Measurements from ENCODE around the gene ADH5. TPM values are rescaled to one million over a fixed set of nuclear protein-coding genes. Genes with fewer than 3 reads are reported as not detected.

ADH5 gene
- total RNA-seq (10 to 100 TPM; 75.6 to 80.5 TPM), polyA plus RNA-seq (100 to 1,000 TPM; 142 to 171 TPM)

GRCh38 chr4:99088481-99089365 lies at the start of gene ADH5:
ADH5 (minus strand) TSS chr4:99088788; CDS start chr4:99088700, 88 bp downstream.
- peaks cover 19 to 33% of the 10 kb centered on the region in 2 donors for H3K36me3 Mint-ChIP-seq
- POLR2A ChIA-PET (ENCODE audit: partially characterized antibody) = interaction anchor here (0.7 to 3.7 kb wide), 20 partner anchors 9 to 946 kb away, joined by 3 to 80 read pairs (median 8); partner anchors contain the start of genes DNAJB14, EIF4E, METAP1 and RAP1GDS1
- intact Hi-C loops (cut with micrococcal nuclease) = loop anchor here (1.0 kb wide), 7 partner anchors 32 to 945 kb away; partner anchors contain the start of genes METAP1, STPG2 and TRMT10A

GRCh38 chr4:99136329-99136728 lies 47.7 kb upstream of the ADH5 start:
- Mint-ChIP-seq H3K4me3 (no peak overlapping the region), H3K4me1 (no peaks in the 10 kb centered on the region), H3K27me3 (peaks cover 0 to 2% of the 10 kb centered on the region in 2 donors), H3K9me3 (no peaks in the 10 kb centered on the region), H3K36me3 (no peaks in the 10 kb centered on the region), H3K27ac (no peak overlapping the region)
- DNase-seq = no peak
- Histone ChIP-seq H3K4me1 (ENCODE audit: insufficient read depth, low read length) (no peaks in the 10 kb centered on the region), H3K9me3 (ENCODE audit: control insufficient read depth in 1 of 2, low read length in 2 of 2) (no peaks in the 10 kb centered on the region), H3K27ac (ENCODE audit: low read depth, low read length) (no peak overlapping the region), H3K36me3 (ENCODE audit: insufficient read depth, low read length) (no peaks in the 10 kb centered on the region), H3K27me3 (ENCODE audit: insufficient read depth, low read length) (no peaks in the 10 kb centered on the region), H3K4me3 (ENCODE audit: low read length in 2 of 2) (no peak overlapping the region)
- ChIA-PET CTCF (ENCODE audit: partially characterized antibody) (no interaction called here), POLR2A (ENCODE audit: partially characterized antibody) (no interaction called here)
- intact Hi-C loops (cut with micrococcal nuclease) = no loop called here

More at GRCh38 chr4:99088481-99089365, at the start of gene ADH5:
- Mint-ChIP-seq H3K27me3 (no peaks in the 10 kb centered on the region), H3K27ac (peak within 1 kb of the TSS; percentile 89 to 99 (median 98)), H3K9me3 (no peaks in the 10 kb centered on the region), H3K4me3 (peak within 1 kb of the TSS; percentile 92 to 99 (median 98)), H3K4me1 (peaks cover 35 to 71% (median 54%) of the 10 kb centered on the region in 4 donors)
- Histone ChIP-seq H3K4me1 (ENCODE audit: insufficient read depth, low read length) (peaks cover 39% of the 10 kb centered on the region), H3K27ac (ENCODE audit: low read depth, low read length) (peak within 1 kb of the TSS; percentile 77), H3K9me3 (ENCODE audit: control insufficient read depth in 1 of 2, low read length in 2 of 2) (no peaks in the 10 kb centered on the region), H3K27me3 (ENCODE audit: insufficient read depth, low read length) (no peaks in the 10 kb centered on the region), H3K4me3 (ENCODE audit: low read length in 2 of 2) (peak within 1 kb of the TSS; percentile 73 to 99), H3K36me3 (ENCODE audit: insufficient read depth, low read length) (peaks cover 18% of the 10 kb centered on the region)
- DNase-seq = peak; percentile 83 to 90 (median 86)
- CTCF ChIA-PET (ENCODE audit: partially characterized antibody) = interaction anchor here (0.8 to 5.5 kb wide), 5 partner anchors 30 to 160 kb away, joined by 3 to 40 read pairs (median 5); partner anchors contain the start of genes EIF4E and METAP1

- Mint-ChIP-seq H3K27ac (no peak overlapping the region), H3K36me3 (no peaks in the 10 kb centered on the region), H3K4me3 (peak overlapping the region in 1 of 8 donors; percentile 15), H3K9me3 (no peaks in the 10 kb centered on the region), H3K27me3 (peaks cover 0 to 2% of the 10 kb centered on the region in 2 donors), H3K4me1 (no peaks in the 10 kb centered on the region)
- DNase-seq = no peak
- no peak overlapping the region for H3K4me3 ChIP-seq (ENCODE audit: low read length in 2 of 2)
- intact Hi-C loops (cut with micrococcal nuclease) = no loop called here
- no peaks in the 10 kb centered on the region for H3K27me3 ChIP-seq (ENCODE audit: insufficient read depth, low read length)
- H3K36me3 ChIP-seq (ENCODE audit: insufficient read depth, low read length) = no peaks in the 10 kb centered on the region
- H3K9me3 ChIP-seq (ENCODE audit: control insufficient read depth in 1 of 2, low read length in 2 of 2) = no peaks in the 10 kb centered on the region
- H3K27ac ChIP-seq (ENCODE audit: low read depth, low read length) = no peak overlapping the region
- ChIA-PET CTCF (ENCODE audit: partially characterized antibody) (no interaction called here), POLR2A (ENCODE audit: partially characterized antibody) (no interaction called here)
- H3K4me1 ChIP-seq (ENCODE audit: insufficient read depth, low read length) = no peaks in the 10 kb centered on the region
Observed at GRCh38 chr4:99135541-99136162, 47.1 kb upstream of the ADH5 start.

- Mint-ChIP-seq H3K36me3 (no peaks in the 10 kb centered on the region), H3K27ac (no peak overlapping the region), H3K4me3 (no peak overlapping the region), H3K9me3 (no peaks in the 10 kb centered on the region), H3K4me1 (no peaks in the 10 kb centered on the region), H3K27me3 (peaks cover 0 to 2% of the 10 kb centered on the region in 2 donors)
- H3K9me3 ChIP-seq (ENCODE audit: control insufficient read depth in 1 of 2, low read length in 2 of 2) = no peaks in the 10 kb centered on the region
- H3K4me3 ChIP-seq (ENCODE audit: low read length in 2 of 2) = no peak overlapping the region
- DNase-seq = no peak
- H3K27ac ChIP-seq (ENCODE audit: low read depth, low read length) = no peak overlapping the region
- H3K36me3 ChIP-seq (ENCODE audit: insufficient read depth, low read length) = no peaks in the 10 kb centered on the region
- H3K4me1 ChIP-seq (ENCODE audit: insufficient read depth, low read length) = no peaks in the 10 kb centered on the region
- H3K27me3 ChIP-seq (ENCODE audit: insufficient read depth, low read length) = no peaks in the 10 kb centered on the region
- ChIA-PET POLR2A (ENCODE audit: partially characterized antibody) (no interaction called here), CTCF (ENCODE audit: partially characterized antibody) (no interaction called here)
- intact Hi-C loops (cut with micrococcal nuclease) = no loop called here
Observed at GRCh38 chr4:99134586-99134985, 46.0 kb upstream of the ADH5 start.

- intact Hi-C loops (cut with micrococcal nuclease) = no loop called here
- Histone ChIP-seq H3K27ac (ENCODE audit: low read depth, low read length) (no peak overlapping the region), H3K4me3 (ENCODE audit: low read length in 2 of 2) (no peak overlapping the region), H3K4me1 (ENCODE audit: insufficient read depth, low read length) (no peaks in the 10 kb centered on the region), H3K36me3 (ENCODE audit: insufficient read depth, low read length) (no peaks in the 10 kb centered on the region), H3K27me3 (ENCODE audit: insufficient read depth, low read length) (no peaks in the 10 kb centered on the region), H3K9me3 (ENCODE audit: control insufficient read depth in 1 of 2, low read length in 2 of 2) (no peaks in the 10 kb centered on the region)
- H3K36me3 Mint-ChIP-seq = no peaks in the 10 kb centered on the region
- DNase-seq = no peak
- ChIA-PET POLR2A (ENCODE audit: partially characterized antibody) (no interaction called here), CTCF (ENCODE audit: partially characterized antibody) (no interaction called here)
- no peaks in the 10 kb centered on the region for H3K9me3 Mint-ChIP-seq
- no peaks in the 10 kb centered on the region for H3K4me1 Mint-ChIP-seq
- H3K27ac Mint-ChIP-seq = peak overlapping the region in 1 of 7 donors; percentile 12
- H3K4me3 Mint-ChIP-seq = no peak overlapping the region
- no peaks in the 10 kb centered on the region for H3K27me3 Mint-ChIP-seq
Observed at GRCh38 chr4:99131378-99131777, 42.8 kb upstream of the ADH5 start.

GRCh38 chr4:99126376-99126775 lies 37.8 kb upstream of the ADH5 start:
- intact Hi-C loops (cut with micrococcal nuclease) = no loop called here
- Mint-ChIP-seq H3K36me3 (no peaks in the 10 kb centered on the region), H3K27ac (no peak overlapping the region), H3K4me3 (no peak overlapping the region), H3K27me3 (peaks cover 0 to 3% of the 10 kb centered on the region in 2 donors), H3K9me3 (no peaks in the 10 kb centered on the region), H3K4me1 (no peaks in the 10 kb centered on the region)
- ChIA-PET CTCF (ENCODE audit: partially characterized antibody) (no interaction called here), POLR2A (ENCODE audit: partially characterized antibody) (no interaction called here)
- no peaks in the 10 kb centered on the region for H3K4me1 ChIP-seq (ENCODE audit: insufficient read depth, low read length)
- no peak overlapping the region for H3K27ac ChIP-seq (ENCODE audit: low read depth, low read length)
- no peaks in the 10 kb centered on the region for H3K27me3 ChIP-seq (ENCODE audit: insufficient read depth, low read length)
- H3K4me3 ChIP-seq (ENCODE audit: low read length in 2 of 2) = no peak overlapping the region
- no peak for DNase-seq
- no peaks in the 10 kb centered on the region for H3K36me3 ChIP-seq (ENCODE audit: insufficient read depth, low read length)
- H3K9me3 ChIP-seq (ENCODE audit: control insufficient read depth in 1 of 2, low read length in 2 of 2) = no peaks in the 10 kb centered on the region

- H3K36me3 ChIP-seq (ENCODE audit: insufficient read depth, low read length) = no peaks in the 10 kb centered on the region
- Mint-ChIP-seq H3K36me3 (no peaks in the 10 kb centered on the region), H3K4me1 (no peaks in the 10 kb centered on the region), H3K27ac (no peak overlapping the region), H3K9me3 (no peaks in the 10 kb centered on the region), H3K27me3 (peaks cover 1 to 3% of the 10 kb centered on the region in 2 donors), H3K4me3 (no peak overlapping the region)
- ChIA-PET POLR2A (ENCODE audit: partially characterized antibody) (no interaction called here), CTCF (ENCODE audit: partially characterized antibody) (no interaction called here)
- no peaks in the 10 kb centered on the region for H3K9me3 ChIP-seq (ENCODE audit: control insufficient read depth in 1 of 2, low read length in 2 of 2)
- H3K4me1 ChIP-seq (ENCODE audit: insufficient read depth, low read length) = no peaks in the 10 kb centered on the region
- DNase-seq = no peak
- intact Hi-C loops (cut with micrococcal nuclease) = no loop called here
- H3K4me3 ChIP-seq (ENCODE audit: low read length in 2 of 2) = no peak overlapping the region
- H3K27ac ChIP-seq (ENCODE audit: low read depth, low read length) = no peak overlapping the region
- H3K27me3 ChIP-seq (ENCODE audit: insufficient read depth, low read length) = no peaks in the 10 kb centered on the region
Observed at GRCh38 chr4:99121008-99121407, 32.4 kb upstream of the ADH5 start.

Data from CD4-positive, alpha-beta memory T cell (primary cell).